HepG2 (cell line): ENCODE data around the gene CCL23. TPM values are rescaled to one million over a fixed set of nuclear protein-coding genes. Genes with fewer than 3 reads are reported as not detected.
A peak's percentile ranks its signal among the peaks of the same experiment; 100 is the strongest.

Experiments used
- ATF7-NPFF ChIP-seq: sonication (generic); formaldehyde crosslinking; IDR thresholded peaks from 2 replicates; pipeline ENCODE4 v1.8.1; 2023; ENCODE audit warnings: mild to moderate bottlenecking, low read depth, missing genetic modification reagents, moderate library complexity
- ELF3 ChIP-seq: IDR thresholded peaks from 2 replicates; pipeline ENCODE4 v1.6.1; 2016; ENCODE audit warnings: missing genetic modification reagents, missing compliant biosample characterization
- HMGA1 ChIP-seq: sonication (generic); formaldehyde crosslinking; conservative IDR thresholded peaks from 2 replicates; pipeline ENCODE4 v1.4.0; 2020; ENCODE audit warnings: missing genetic modification reagents
- KAT8 ChIP-seq: IDR thresholded peaks from 2 replicates; pipeline ENCODE4 v1.6.1; 2016; ENCODE audit warnings: missing genetic modification reagents, missing compliant biosample characterization
- KDM6A ChIP-seq: IDR thresholded peaks from 2 replicates; pipeline ENCODE4 v1.6.1; 2016; ENCODE audit warnings: low read depth
- MYC ChIP-seq: sonication (generic); formaldehyde crosslinking; IDR thresholded peaks from 2 replicates; pipeline ENCODE4 v1.9.0; 2021; ENCODE audit warnings: missing genetic modification reagents, borderline replicate concordance
- NR2C2 ChIP-seq: sonication (generic); formaldehyde crosslinking; IDR thresholded peaks from 2 replicates; pipeline ENCODE4 v1.4.0; 2020; ENCODE audit warnings: missing genetic modification reagents, mild to moderate bottlenecking, moderate library complexity, borderline replicate concordance
- PLRG1 ChIP-seq: fragments of 450-650 bp; conservative IDR thresholded peaks from 2 replicates; pipeline ENCODE4 v1.6.1; 2016
- PRMT3 ChIP-seq: sonication (generic); formaldehyde crosslinking; IDR thresholded peaks from 2 replicates; pipeline ENCODE4 v1.8.1; 2022; ENCODE audit warnings: low read depth, mild to moderate bottlenecking, moderate library complexity, missing genetic modification reagents, borderline replicate concordance
- RFX3 ChIP-seq: IDR thresholded peaks from 2 replicates; pipeline ENCODE4 v1.6.1; 2016; ENCODE audit warnings: missing biosample characterization, missing genetic modification reagents
- RXRA ChIP-seq: sonication (generic); formaldehyde crosslinking; IDR thresholded peaks from 2 replicates; pipeline ENCODE4 v1.5.1; 2020; ENCODE audit warnings: missing genetic modification reagents
- SNAPC5 ChIP-seq: sonication (generic); formaldehyde crosslinking; IDR thresholded peaks from 2 replicates; pipeline ENCODE4 v1.8.1; 2023; ENCODE audit warnings: mild to moderate bottlenecking, missing genetic modification reagents, borderline replicate concordance
- SOX6 ChIP-seq, 2 experiments: fragments of 450-650 bp in 1 of 2; sonication (generic) in 1 of 2; formaldehyde crosslinking in 1 of 2; IDR thresholded peaks; 2 replicates each; pipeline versions ENCODE4 v1.4.0 to v1.6.1; 2017 to 2020; ENCODE audit warnings: antibody characterized with exemption in 1 of 2, mild to moderate bottlenecking in 1 of 2, missing genetic modification reagents in 1 of 2
- TOE1 ChIP-seq: sonication (generic); formaldehyde crosslinking; IDR thresholded peaks from 2 replicates; pipeline ENCODE4 v1.4.0; 2020; ENCODE audit warnings: mild to moderate bottlenecking, missing genetic modification reagents
- YY1 ChIP-seq: IDR thresholded peaks from 2 replicates; pipeline ENCODE4 v1.6.1; 2011; ENCODE audit warnings: low read length, low read depth, moderate library complexity, mild to moderate bottlenecking; ENCODE audit not compliant: insufficient read depth, insufficient replicate concordance
- ZBTB14 ChIP-seq: sonication (generic); formaldehyde crosslinking; IDR thresholded peaks from 2 replicates; pipeline ENCODE4 v1.4.0; 2020; ENCODE audit warnings: missing genetic modification reagents
- ZKSCAN1 ChIP-seq: fragments of 150-350 bp; IDR thresholded peaks from 2 replicates; pipeline ENCODE4 v1.6.1; 2014; ENCODE audit warnings: low read length
- ZNF20 ChIP-seq: sonication (generic); formaldehyde crosslinking; IDR thresholded peaks from 2 replicates; pipeline ENCODE4 v1.4.0; 2020; ENCODE audit warnings: mild to moderate bottlenecking, moderate library complexity, missing genetic modification reagents
- ZNF430 ChIP-seq: sonication (generic); formaldehyde crosslinking; IDR thresholded peaks from 2 replicates; pipeline ENCODE4 v1.9.0; 2021; ENCODE audit warnings: mild to moderate bottlenecking, missing genetic modification reagents
- ZNF850 ChIP-seq: sonication (generic); formaldehyde crosslinking; conservative IDR thresholded peaks from 2 replicates; pipeline ENCODE4 v1.9.0; 2021; ENCODE audit warnings: mild to moderate bottlenecking, missing genetic modification reagents
- ZNF883 ChIP-seq: sonication (generic); formaldehyde crosslinking; IDR thresholded peaks from 2 replicates; pipeline ENCODE4 v1.5.1; 2020; ENCODE audit warnings: mild to moderate bottlenecking, missing genetic modification reagents; ENCODE audit errors: not compliant biosample characterization
- ZSCAN9 ChIP-seq: IDR thresholded peaks from 2 replicates; pipeline ENCODE4 v1.6.1; 2016; ENCODE audit warnings: borderline replicate concordance
- polyA plus RNA-seq, 8 experiments: library from polyadenylated mRNA; depleted of rRNA in 3 of 8; stranded (reverse) in 7 of 8; unstranded in 1 of 8; fragments of >200 nt; fragmentation: Illumina TruSeq in 4 of 8; extraction: Trizol in 4 of 8; gene quantifications; 2 replicates each; pipeline versions ENCODE4 v1.2.1 to v1.2.3, GENCODE V29; 2011 to 2016; ENCODE audit warnings: low read depth in 4 of 8, missing spikeins in 1 of 8, mixed read lengths in 1 of 8; ENCODE audit not compliant: insufficient read depth in 1 of 8
- total RNA-seq, 5 experiments: library from RNA; depleted of rRNA; stranded (reverse); fragments of >200 nt; fragmentation: Illumina TruSeq; extraction: Trizol; gene quantifications; 2 replicates each; pipeline ENCODE4 v1.2.3, GENCODE V29; 2016; ENCODE audit warnings: low read depth in 1 of 5
- TF ChIP-seq, protein P1 (sequence below): sonication (generic); formaldehyde crosslinking; IDR thresholded peaks from 2 replicates; pipeline ENCODE4 v1.9.0; 2021; ENCODE audit warnings: missing genetic modification reagents, mild to moderate bottlenecking, borderline replicate concordance
- TF ChIP-seq, protein P2 (sequence below): IDR thresholded peaks from 2 replicates; pipeline ENCODE4 v1.6.1; 2016; ENCODE audit warnings: mild to moderate bottlenecking, missing biosample characterization, missing genetic modification reagents

CCL23 gene
- total and polyA plus RNA-seq, 2 of the 13 experiments (the other 11 are each of a cell fraction or from before 2014, with no cell fraction given) = not detected

DNA sequence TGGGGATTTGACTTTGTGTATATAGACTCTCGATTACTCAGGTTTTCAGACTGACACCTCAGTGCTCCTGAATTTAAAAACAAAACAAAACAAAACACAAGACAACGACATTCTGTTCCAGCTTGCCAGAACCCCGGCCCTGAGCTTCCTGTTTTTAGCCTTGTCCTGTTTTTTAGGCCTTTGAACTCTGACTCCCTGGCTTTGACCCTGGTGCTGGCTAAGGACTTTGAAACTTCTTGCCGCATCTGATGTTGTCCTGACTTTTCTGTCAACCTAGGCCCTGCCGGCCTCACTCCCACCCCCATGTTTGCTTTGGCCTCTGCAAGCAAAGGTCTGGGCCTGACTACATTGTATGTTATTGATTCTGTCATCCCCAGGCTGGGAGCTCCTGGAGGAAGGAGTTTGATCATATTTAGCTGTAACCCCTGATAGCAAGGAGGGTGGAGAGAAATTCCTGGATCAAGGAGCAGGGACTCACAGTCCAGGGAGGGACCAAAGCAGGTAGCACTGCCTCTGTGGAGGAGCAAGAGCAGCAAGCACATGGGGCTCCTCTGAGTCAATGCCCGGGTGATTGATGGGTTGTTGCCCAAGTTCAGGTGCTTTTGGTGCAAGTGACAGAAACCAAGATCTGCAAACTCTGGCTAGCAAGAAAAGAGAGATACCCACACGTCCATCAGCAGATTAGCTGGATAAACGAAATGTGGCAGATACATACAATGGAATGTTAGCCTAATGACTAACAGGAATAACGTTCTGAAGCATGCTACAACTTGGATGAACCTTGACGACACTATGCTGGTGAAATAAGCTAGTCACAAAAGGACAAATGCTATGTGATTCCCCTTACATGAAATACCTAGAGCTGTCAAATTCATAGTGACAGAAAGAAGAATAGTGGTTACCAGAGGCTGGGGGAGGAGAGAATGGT lies 44.2 kb downstream of the CCL23 start (continued):
- TF ChIP-seq RXRA (CRISPR knock-in tag) = peak; percentile 99
- no peak for TF ChIP-seq ZKSCAN1
- no peak for TF ChIP-seq ZNF20 (CRISPR knock-in tag)
- TF ChIP-seq KDM6A (CRISPR knock-in tag) = peak; percentile 100
- TF ChIP-seq ZNF430 (CRISPR knock-in tag) = peak; percentile 92; the same call in 1 of the 2 replicates
- no peak; the same call in 1 of the 2 replicates for TF ChIP-seq RFX3 (CRISPR knock-in tag)
- TF ChIP-seq KAT8 (CRISPR knock-in tag) = peak; percentile 41
- TF ChIP-seq, protein P1, sequence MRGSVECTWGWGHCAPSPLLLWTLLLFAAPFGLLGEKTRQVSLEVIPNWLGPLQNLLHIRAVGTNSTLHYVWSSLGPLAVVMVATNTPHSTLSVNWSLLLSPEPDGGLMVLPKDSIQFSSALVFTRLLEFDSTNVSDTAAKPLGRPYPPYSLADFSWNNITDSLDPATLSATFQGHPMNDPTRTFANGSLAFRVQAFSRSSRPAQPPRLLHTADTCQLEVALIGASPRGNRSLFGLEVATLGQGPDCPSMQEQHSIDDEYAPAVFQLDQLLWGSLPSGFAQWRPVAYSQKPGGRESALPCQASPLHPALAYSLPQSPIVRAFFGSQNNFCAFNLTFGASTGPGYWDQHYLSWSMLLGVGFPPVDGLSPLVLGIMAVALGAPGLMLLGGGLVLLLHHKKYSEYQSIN (CRISPR knock-in tag) = no peak
- TF ChIP-seq ZNF850 = no peak
- TF ChIP-seq ZNF883 (CRISPR knock-in tag) = no peak
- TF ChIP-seq ZSCAN9 (CRISPR knock-in tag) = no peak; the same call in none of the 2 replicates
- TF ChIP-seq HMGA1 (CRISPR knock-in tag) = no peak
- peak; percentile 59 for TF ChIP-seq YY1
- TF ChIP-seq PLRG1 = no peak
- peak; percentile 96 for TF ChIP-seq NR2C2 (CRISPR knock-in tag)
- no peak for TF ChIP-seq ZBTB14 (CRISPR knock-in tag)
- 0 out of 2 replicates have a peak, but pooled peaks have one; percentile 67 for TF ChIP-seq PRMT3
- TF ChIP-seq MYC (CRISPR knock-in tag) = peak; percentile 53; the same call in 1 of the 2 replicates
- TF ChIP-seq TOE1 (CRISPR knock-in tag) = no peak; the same call in 1 of the 2 replicates
- peak; percentile 54; the same call in 1 of the 2 replicates for TF ChIP-seq ATF7-NPFF
- TF ChIP-seq, protein P2, sequence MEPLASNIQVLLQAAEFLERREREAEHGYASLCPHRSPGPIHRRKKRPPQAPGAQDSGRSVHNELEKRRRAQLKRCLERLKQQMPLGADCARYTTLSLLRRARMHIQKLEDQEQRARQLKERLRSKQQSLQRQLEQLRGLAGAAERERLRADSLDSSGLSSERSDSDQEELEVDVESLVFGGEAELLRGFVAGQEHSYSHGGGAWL (CRISPR knock-in tag) = 0 out of 2 replicates have a peak, but pooled peaks have one; percentile 65
- 0 out of 2 replicates have a peak, but pooled peaks have one; percentile 68 for TF ChIP-seq SNAPC5 (CRISPR knock-in tag)
- no peak for TF ChIP-seq SOX6 (IDR thresholded peaks at IDR 0.05)
- peak; percentile 97 for TF ChIP-seq SOX6 (CRISPR knock-in tag; IDR thresholded peaks at IDR 0.05)
- TF ChIP-seq ELF3 (CRISPR knock-in tag) = peak; percentile 90
